HG02588 (cell line): ENCODE data around the gene MLPH.

Experiments used
- ATAC-seq: cut with Tn5 transposase; IDR thresholded peaks from one replicate; pipeline ENCODE4 v1.9.1; 2021; ENCODE audit warnings: mild to moderate bottlenecking, moderate library complexity; ENCODE audit not compliant: unreplicated experiment

The MLPH gene

GRCh38 chr2:237597196-237598145 is 110.4 kb downstream of the MLPH start:
- no peak for ATAC-seq

- ATAC-seq, result no peak
Observed at GRCh38 chr2:237598468-237599208, 111.6 kb downstream of the MLPH start.

GRCh38 chr2:237599465-237600110 is 112.5 kb downstream of the MLPH start:
- no peak for ATAC-seq

GRCh38 chr2:237600205-237600846 is 113.3 kb downstream of the MLPH start:
- ATAC-seq, result no peak

GRCh38 chr2:237601453-237602116 is 114.5 kb downstream of the MLPH start:
- no peak for ATAC-seq

GRCh38 chr2:237602409-237602808 is 115.4 kb downstream of the MLPH start:
- no peak for ATAC-seq

- ATAC-seq, result no peak
Observed at GRCh38 chr2:237603049-237603717, 116.1 kb downstream of the MLPH start.

- no peak for ATAC-seq
Observed at GRCh38 chr2:237603718-237604362, 116.8 kb downstream of the MLPH start.

GRCh38 chr2:237604391-237604790 is 117.3 kb downstream of the MLPH start:
- no peak for ATAC-seq
